ENCODE measurements around the gene KRTAP2-1. TPM values are rescaled to one million over a fixed set of nuclear protein-coding genes. Genes with fewer than 3 reads are reported as not detected.
"Not testable (repeated sequence)": the region's sequence is repeated elsewhere in the genome, so short reads cannot be mapped to it uniquely, and the experiment has no call there.

The KRTAP2-1 gene
- total RNA-seq: not detected

- DNase-seq (ENCODE audit: low spot score in 2 of 2); intact Hi-C loops (cut with DNase I); H3K4me1 ChIP-seq; H3K27ac ChIP-seq; H3K27me3 ChIP-seq; H3K9me3 ChIP-seq; H3K36me3 ChIP-seq; H3K4me3 ChIP-seq: not testable (repeated sequence)
Observed at GRCh38 chr17:41046735-41047465, at the start of gene KRTAP2-1. KRTAP2-1 (minus strand) TSS chr17:41047316; CDS start chr17:41047267, 49 bp downstream.

- TF ChIP-seq CTCF (IDR thresholded peaks at IDR 0.05): no peak
- H3K4me3 ChIP-seq: no peak overlapping the region
- H3K27ac ChIP-seq: no peak overlapping the region
- intact Hi-C loops (cut with DNase I): no loop called here
- no peak for DNase-seq (ENCODE audit: low spot score in 2 of 2)
- no peaks in the 10 kb centered on the region for H3K27me3 ChIP-seq
- H3K4me1 ChIP-seq: no peaks in the 10 kb centered on the region
- no peaks in the 10 kb centered on the region for H3K36me3 ChIP-seq
- no peaks in the 10 kb centered on the region for H3K9me3 ChIP-seq
Observed at GRCh38 chr17:41096055-41096454, 48.9 kb upstream of the KRTAP2-1 start.

GRCh38 chr17:41088760-41089352 lies 41.7 kb upstream of the KRTAP2-1 start:
- H3K27ac ChIP-seq; H3K27me3 ChIP-seq; H3K4me3 ChIP-seq; H3K36me3 ChIP-seq; intact Hi-C loops (cut with DNase I); H3K4me1 ChIP-seq; H3K9me3 ChIP-seq; DNase-seq (ENCODE audit: low spot score in 2 of 2): not testable (repeated sequence)

GRCh38 chr17:41084100-41084856 lies 37.2 kb upstream of the KRTAP2-1 start, which contains the start of gene KRTAP4-7:
KRTAP4-7 (plus strand) TSS chr17:41084150; CDS start chr17:41084207, 57 bp downstream.
- DNase-seq (ENCODE audit: low spot score in 2 of 2); intact Hi-C loops (cut with DNase I); H3K9me3 ChIP-seq: not testable (repeated sequence)

GRCh38 chr17:41083427-41083826 lies 36.3 kb upstream of the KRTAP2-1 start:
- DNase-seq (ENCODE audit: low spot score in 2 of 2); H3K4me3 ChIP-seq; H3K9me3 ChIP-seq; intact Hi-C loops (cut with DNase I); H3K27me3 ChIP-seq; H3K4me1 ChIP-seq; H3K27ac ChIP-seq; H3K36me3 ChIP-seq: not testable (repeated sequence)

More at GRCh38 chr17:41084100-41084856, 37.2 kb upstream of the KRTAP2-1 start, which contains the start of gene KRTAP4-7:
- not testable (repeated sequence) for H3K27me3 ChIP-seq, H3K27ac ChIP-seq, H3K36me3 ChIP-seq, H3K4me3 ChIP-seq, H3K4me1 ChIP-seq

- H3K27me3 ChIP-seq: no peaks in the 10 kb centered on the region
- no peak for DNase-seq (ENCODE audit: low spot score in 2 of 2)
- intact Hi-C loops (cut with DNase I): no loop called here
- no peaks in the 10 kb centered on the region for H3K36me3 ChIP-seq
- H3K4me3 ChIP-seq: no peak overlapping the region
- no peaks in the 10 kb centered on the region for H3K9me3 ChIP-seq
- H3K27ac ChIP-seq: no peak overlapping the region
- H3K4me1 ChIP-seq: no peaks in the 10 kb centered on the region
- TF ChIP-seq CTCF (IDR thresholded peaks at IDR 0.05): no peak
Observed at GRCh38 chr17:41082626-41083025, 35.5 kb upstream of the KRTAP2-1 start.

- intact Hi-C loops (cut with DNase I): no loop called here
- no peaks in the 10 kb centered on the region for H3K27me3 ChIP-seq
- no peaks in the 10 kb centered on the region for H3K4me1 ChIP-seq
Observed at GRCh38 chr17:41076788-41077187, 29.7 kb upstream of the KRTAP2-1 start.

More at GRCh38 chr17:41076788-41077187, 29.7 kb upstream of the KRTAP2-1 start:
- DNase-seq (ENCODE audit: low spot score in 2 of 2): no peak
- Histone ChIP-seq H3K4me3 (no peak overlapping the region), H3K9me3 (no peaks in the 10 kb centered on the region), H3K27ac (no peak overlapping the region), H3K36me3 (no peaks in the 10 kb centered on the region)
- TF ChIP-seq CTCF (IDR thresholded peaks at IDR 0.05): no peak
